Activated CD8-positive, alpha-beta memory T cell treated with anti-CD3 and anti-CD28 coated beads for 36 hours (primary cell): ENCODE results near the gene OVOL1. TPM values are rescaled to one million over a fixed set of nuclear protein-coding genes. Genes with fewer than 3 reads are reported as not detected.

Experiments used
- CTCF ChIA-PET: fragments of 350-600 bp; sonication (Branson Sonifier 250); formaldehyde crosslinking; loops from one replicate; lab custom pipeline; 2021; ENCODE audit warnings: antibody characterized with exemption; lab: Charles Lee
- POLR2A ChIA-PET: fragments of 350-600 bp; sonication (Branson Sonifier 250); formaldehyde crosslinking; loops from one replicate; lab custom pipeline; 2021; ENCODE audit warnings: antibody characterized with exemption; lab: Charles Lee
- total RNA-seq, 2 experiments: library from RNA; stranded (reverse); gene quantifications; one replicate each; pipeline ENCODE4 v1.2.3, GENCODE V29; 2021

The OVOL1 gene
- total RNA-seq, 2 experiments from 2014 or later: not detected

- ChIA-PET POLR2A (no interaction called here), CTCF (interaction anchor here (1.4 kb wide), 1 partner anchor 112 kb away, joined by 3 read pairs; no protein-coding TSS in a partner anchor)
Measured at GRCh38 chr11:65786008-65786785, 666 bp upstream of the OVOL1 start.

GRCh38 chr11:65787649-65788622 is 1.1 kb downstream of the OVOL1 start:
- POLR2A ChIA-PET: no interaction called here
- CTCF ChIA-PET: interaction anchor here (1.1 to 9.1 kb wide), 4 partner anchors 8 to 72 kb away, joined by 3 to 61 read pairs (median 4); partner anchors contain the start of genes AP5B1 and MUS81

GRCh38 chr11:65788821-65789220 is 2.0 kb downstream of the OVOL1 start:
- POLR2A ChIA-PET: interaction anchor here (1.6 kb wide), 1 partner anchor 12 kb away, joined by 5 read pairs; no protein-coding TSS in a partner anchor
- CTCF ChIA-PET: interaction anchor here (0.6 to 9.1 kb wide), 5 partner anchors 9 to 1190 kb away, joined by 3 to 61 read pairs (median 5); partner anchors contain the start of gene AP5B1

- CTCF ChIA-PET: interaction anchor here (0.6 to 9.1 kb wide), 6 partner anchors 9 to 1189 kb away, joined by 3 to 61 read pairs (median 4); partner anchors contain the start of gene AP5B1
- POLR2A ChIA-PET: interaction anchor here (1.6 kb wide), 1 partner anchor 13 kb away, joined by 5 read pairs; no protein-coding TSS in a partner anchor
Measured at GRCh38 chr11:65789230-65790103, 2.6 kb downstream of the OVOL1 start.

- CTCF ChIA-PET: interaction anchor here (0.9 to 9.1 kb wide), 3 partner anchors 10 to 50 kb away, joined by 3 to 61 read pairs (median 3); partner anchors contain the start of gene AP5B1
- POLR2A ChIA-PET: interaction anchor here (1.6 kb wide), 1 partner anchor 14 kb away, joined by 5 read pairs; no protein-coding TSS in a partner anchor
Measured at GRCh38 chr11:65790104-65790901, 3.4 kb downstream of the OVOL1 start.

GRCh38 chr11:65790902-65791650 is 4.2 kb downstream of the OVOL1 start:
- ChIA-PET POLR2A (interaction anchor here (0.6 kb wide), 1 partner anchor 80 kb away, joined by 15 read pairs; no protein-coding TSS in a partner anchor), CTCF (interaction anchor here (0.8 to 9.1 kb wide), 6 partner anchors 8 to 103 kb away, joined by 3 to 61 read pairs (median 3); partner anchors contain the start of gene AP5B1)

GRCh38 chr11:65791719-65792213 is 4.9 kb downstream of the OVOL1 start:
- ChIA-PET POLR2A (interaction anchor here (0.6 kb wide), 1 partner anchor 81 kb away, joined by 15 read pairs; no protein-coding TSS in a partner anchor), CTCF (interaction anchor here (0.8 to 9.1 kb wide), 6 partner anchors 9 to 103 kb away, joined by 3 to 61 read pairs (median 3); partner anchors contain the start of gene AP5B1)

- CTCF ChIA-PET: interaction anchor here (1.2 to 9.1 kb wide), 3 partner anchors 12 to 19 kb away, joined by 3 to 61 read pairs (median 3); partner anchors contain the start of gene AP5B1
- POLR2A ChIA-PET: no interaction called here
Measured at GRCh38 chr11:65792456-65792855, 5.6 kb downstream of the OVOL1 start.

GRCh38 chr11:65793144-65793581 is 6.3 kb downstream of the OVOL1 start:
- CTCF ChIA-PET: interaction anchor here (9.1 kb wide), 1 partner anchor 13 kb away, joined by 61 read pairs; the partner anchor contains the start of gene AP5B1

GRCh38 chr11:65793625-65794400 is 7.0 kb downstream of the OVOL1 start:
- POLR2A ChIA-PET: no interaction called here
- CTCF ChIA-PET: interaction anchor here (9.1 kb wide), 1 partner anchor 14 kb away, joined by 61 read pairs; the partner anchor contains the start of gene AP5B1

More at GRCh38 chr11:65793144-65793581, 6.3 kb downstream of the OVOL1 start:
- POLR2A ChIA-PET: no interaction called here

- ChIA-PET CTCF (interaction anchor here (9.1 kb wide), 1 partner anchor 15 kb away, joined by 61 read pairs; the partner anchor contains the start of gene AP5B1), POLR2A (no interaction called here)
Measured at GRCh38 chr11:65794570-65795510, 8.0 kb downstream of the OVOL1 start.

GRCh38 chr11:65796726-65797601 is 10.1 kb downstream of the OVOL1 start:
- CTCF ChIA-PET: interaction anchor here (9.1 kb wide), 1 partner anchor 17 kb away, joined by 61 read pairs; the partner anchor contains the start of gene AP5B1
- POLR2A ChIA-PET: no interaction called here

- ChIA-PET POLR2A (no interaction called here), CTCF (interaction anchor here (0.8 kb wide), 1 partner anchor 20 kb away, joined by 3 read pairs; no protein-coding TSS in a partner anchor)
Measured at GRCh38 chr11:65797711-65798110, 10.8 kb downstream of the OVOL1 start.
